ENCODE results near the gene SLC39A2.

SLC39A2 gene

DNA sequence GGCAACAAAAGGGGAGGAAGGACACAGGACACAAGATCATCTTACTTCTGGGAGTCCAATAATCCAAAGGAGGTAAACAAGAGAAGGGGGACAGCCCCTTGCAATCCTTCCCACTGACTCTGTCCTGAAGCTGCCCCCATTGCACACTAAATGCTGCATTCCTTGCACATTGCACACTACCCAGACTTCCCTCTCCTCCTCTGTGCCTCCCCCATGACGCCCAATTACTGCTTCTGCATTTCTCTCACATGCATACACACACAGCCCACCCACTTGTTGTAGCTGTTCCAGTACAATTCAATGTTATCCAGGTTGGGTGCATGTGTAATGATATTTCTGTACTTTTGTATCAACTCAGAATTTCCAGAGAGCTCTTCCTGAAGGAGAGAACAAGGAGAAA lies 20.3 kb downstream of the SLC39A2 start:
- H3K79me2 ChIP-seq (ENCODE audit: insufficient read depth, low read length): no peaks in the 10 kb centered on the region
- no peaks in the 10 kb centered on the region for H3K27me3 ChIP-seq (ENCODE audit: low read length)

DNA sequence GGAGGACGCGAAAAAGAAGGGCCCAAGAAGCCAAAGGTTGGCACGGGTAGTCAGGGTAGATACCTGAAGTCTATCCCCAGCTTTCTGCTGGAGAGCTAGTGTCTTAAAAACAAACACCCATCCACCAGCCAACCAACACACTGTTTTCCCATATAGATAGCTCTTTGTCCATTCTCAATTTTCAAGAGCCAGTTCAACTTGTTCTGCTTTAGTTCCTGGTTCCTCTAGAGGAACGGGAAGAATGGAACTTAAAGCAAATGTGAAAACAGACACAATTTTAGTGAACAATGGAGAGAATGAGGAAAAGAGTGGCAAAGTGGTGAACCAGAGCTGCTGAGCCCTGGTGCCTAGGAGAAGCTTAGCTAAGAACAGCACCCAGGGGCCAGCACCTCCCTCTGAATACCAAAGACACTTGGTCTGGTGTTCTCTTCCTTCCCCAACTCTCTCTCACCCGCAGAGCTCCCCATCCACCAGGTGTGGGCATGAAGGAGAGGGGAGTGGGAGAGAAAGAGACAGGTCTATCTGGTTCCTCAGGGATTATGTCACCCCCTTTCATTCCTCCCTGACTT lies 22.0 kb downstream of the SLC39A2 start:
- Histone ChIP-seq H3K9me3 (ENCODE audit: insufficient read depth, low read length) (no peaks in the 10 kb centered on the region), H3K9me2 (replicated peaks; ENCODE audit: insufficient read depth, low read length) (no peaks in the 10 kb centered on the region), H3K27me3 (ENCODE audit: low read length) (no peaks in the 10 kb centered on the region), H3K79me2 (ENCODE audit: insufficient read depth, low read length) (no peaks in the 10 kb centered on the region), H2AFZ (ENCODE audit: low read depth, low read length, severe bottlenecking) (no peak overlapping the region), H3K36me3 (ENCODE audit: low read length) (no peaks in the 10 kb centered on the region), H3F3A (ENCODE audit: insufficient read depth) (no peaks in the 10 kb centered on the region), H3K4me3 (ENCODE audit: insufficient read depth, low read length, poor library complexity, severe bottlenecking) (no peak overlapping the region), H4K20me1 (ENCODE audit: low read depth, low read length) (no peaks in the 10 kb centered on the region), H3K4me2 (ENCODE audit: low read depth, low read length, poor library complexity, severe bottlenecking) (no peak overlapping the region), H3K27ac (ENCODE audit: low read depth, low read length) (no peak overlapping the region), H3K9ac (ENCODE audit: low read length) (no peak overlapping the region)
- no peak for TF ChIP-seq EZH2phosphoT487 (conservative IDR thresholded peaks at IDR 0.05; ENCODE audit: low read length)
- TF ChIP-seq, protein P1, sequence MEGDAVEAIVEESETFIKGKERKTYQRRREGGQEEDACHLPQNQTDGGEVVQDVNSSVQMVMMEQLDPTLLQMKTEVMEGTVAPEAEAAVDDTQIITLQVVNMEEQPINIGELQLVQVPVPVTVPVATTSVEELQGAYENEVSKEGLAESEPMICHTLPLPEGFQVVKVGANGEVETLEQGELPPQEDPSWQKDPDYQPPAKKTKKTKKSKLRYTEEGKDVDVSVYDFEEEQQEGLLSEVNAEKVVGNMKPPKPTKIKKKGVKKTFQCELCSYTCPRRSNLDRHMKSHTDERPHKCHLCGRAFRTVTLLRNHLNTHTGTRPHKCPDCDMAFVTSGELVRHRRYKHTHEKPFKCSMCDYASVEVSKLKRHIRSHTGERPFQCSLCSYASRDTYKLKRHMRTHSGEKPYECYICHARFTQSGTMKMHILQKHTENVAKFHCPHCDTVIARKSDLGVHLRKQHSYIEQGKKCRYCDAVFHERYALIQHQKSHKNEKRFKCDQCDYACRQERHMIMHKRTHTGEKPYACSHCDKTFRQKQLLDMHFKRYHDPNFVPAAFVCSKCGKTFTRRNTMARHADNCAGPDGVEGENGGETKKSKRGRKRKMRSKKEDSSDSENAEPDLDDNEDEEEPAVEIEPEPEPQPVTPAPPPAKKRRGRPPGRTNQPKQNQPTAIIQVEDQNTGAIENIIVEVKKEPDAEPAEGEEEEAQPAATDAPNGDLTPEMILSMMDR (IDR thresholded peaks at IDR 0.05; ENCODE audit: insufficient read depth, low read length, poor library complexity, severe bottlenecking): no peak

More for the DNA sequence above, 20.3 kb downstream of the SLC39A2 start:
- Histone ChIP-seq H3K9ac (ENCODE audit: low read length) (no peak overlapping the region), H3K4me3 (ENCODE audit: insufficient read depth, low read length, poor library complexity, severe bottlenecking) (no peak overlapping the region), H3K27ac (ENCODE audit: low read depth, low read length) (no peak overlapping the region), H3K36me3 (ENCODE audit: low read length) (no peaks in the 10 kb centered on the region), H2AFZ (ENCODE audit: low read depth, low read length, severe bottlenecking) (no peak overlapping the region), H3F3A (ENCODE audit: insufficient read depth) (no peaks in the 10 kb centered on the region), H3K9me2 (replicated peaks; ENCODE audit: insufficient read depth, low read length) (no peaks in the 10 kb centered on the region), H3K4me2 (ENCODE audit: low read depth, low read length, poor library complexity, severe bottlenecking) (no peak overlapping the region), H4K20me1 (ENCODE audit: low read depth, low read length) (no peaks in the 10 kb centered on the region), H3K9me3 (ENCODE audit: insufficient read depth, low read length) (no peaks in the 10 kb centered on the region)
- no peak for TF ChIP-seq EZH2phosphoT487 (conservative IDR thresholded peaks at IDR 0.05; ENCODE audit: low read length)
- TF ChIP-seq, protein P1 (IDR thresholded peaks at IDR 0.05; ENCODE audit: insufficient read depth, low read length, poor library complexity, severe bottlenecking): no peak

DNA sequence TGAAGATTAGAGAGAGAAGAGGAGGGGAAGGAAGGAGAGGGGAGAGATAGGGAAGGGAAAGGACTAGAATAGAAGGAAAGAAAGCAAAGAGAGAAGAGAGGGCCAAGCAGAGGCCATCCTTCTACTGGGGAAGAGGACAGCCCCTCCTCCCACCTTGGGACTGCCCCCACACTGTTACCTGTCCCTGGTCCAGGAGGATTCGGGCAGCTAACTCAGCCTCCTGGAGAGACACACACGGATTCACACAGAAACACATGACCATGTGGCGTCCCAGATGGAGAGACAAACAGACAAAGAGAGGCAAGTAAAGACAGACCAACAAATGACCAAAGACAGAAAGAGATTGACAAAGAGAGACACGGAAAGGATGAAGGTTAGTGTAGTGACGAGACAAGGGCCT lies 23.6 kb downstream of the SLC39A2 start:
- no peaks in the 10 kb centered on the region for H3K27me3 ChIP-seq (ENCODE audit: low read length)
- TF ChIP-seq EZH2phosphoT487 (conservative IDR thresholded peaks at IDR 0.05; ENCODE audit: low read length): no peak
- TF ChIP-seq, protein P1 (IDR thresholded peaks at IDR 0.05; ENCODE audit: insufficient read depth, low read length, poor library complexity, severe bottlenecking): no peak
- no peaks in the 10 kb centered on the region for H3K79me2 ChIP-seq (ENCODE audit: insufficient read depth, low read length)
- no peak overlapping the region for H3K27ac ChIP-seq (ENCODE audit: low read depth, low read length)
- H3K4me2 ChIP-seq (ENCODE audit: low read depth, low read length, poor library complexity, severe bottlenecking): no peak overlapping the region
- no peaks in the 10 kb centered on the region for H4K20me1 ChIP-seq (ENCODE audit: low read depth, low read length)
- no peak overlapping the region for H2AFZ ChIP-seq (ENCODE audit: low read depth, low read length, severe bottlenecking)
- no peaks in the 10 kb centered on the region for H3F3A ChIP-seq (ENCODE audit: insufficient read depth)
- H3K9ac ChIP-seq (ENCODE audit: low read length): no peak overlapping the region
- no peaks in the 10 kb centered on the region for H3K36me3 ChIP-seq (ENCODE audit: low read length)
- H3K9me3 ChIP-seq (ENCODE audit: insufficient read depth, low read length): no peaks in the 10 kb centered on the region
- H3K4me3 ChIP-seq (ENCODE audit: insufficient read depth, low read length, poor library complexity, severe bottlenecking): no peak overlapping the region
- H3K9me2 ChIP-seq (replicated peaks; ENCODE audit: insufficient read depth, low read length): no peaks in the 10 kb centered on the region
